PFSK-1 (cell line): Measurements from ENCODE around the gene NUDT3.

Source experiments
- FOXP2 ChIP-seq: optimal IDR thresholded peaks from 2 replicates; pipeline ENCODE3; 2011; ENCODE audit warnings: borderline replicate concordance, control low read depth, inconsistent platforms; ENCODE audit not compliant: insufficient read depth; ENCODE audit errors: extremely low read length, extremely low read depth
- POLR2AphosphoS5 ChIP-seq: IDR thresholded peaks from 2 replicates; pipeline ENCODE4 v1.6.1; 2012; ENCODE audit warnings: low read depth, mild to moderate bottlenecking, control low read depth, low read length, moderate library complexity
- REST ChIP-seq, 2 experiments: IDR thresholded peaks; 2 replicates each; pipeline versions ENCODE4 v1.6.1 to v1.8.0; 2011 to 2012; ENCODE audit warnings: low read depth in 2 of 2, low read length in 2 of 2, control low read depth in 1 of 2, inconsistent platforms in 1 of 2, mild to moderate bottlenecking in 1 of 2, moderate library complexity in 1 of 2; ENCODE audit not compliant: insufficient read depth in 1 of 2
- SIN3A ChIP-seq: IDR thresholded peaks from 2 replicates; pipeline ENCODE4 v1.6.1; 2012; ENCODE audit warnings: mild to moderate bottlenecking, low read length, moderate library complexity, borderline replicate concordance; ENCODE audit not compliant: insufficient read depth
- TAF1 ChIP-seq: IDR thresholded peaks from 2 replicates; pipeline ENCODE4 v1.6.1; 2012; ENCODE audit warnings: low read length, control low read depth, borderline replicate concordance; ENCODE audit not compliant: insufficient read depth

The NUDT3 gene

GRCh38 chr6:34318499-34319470 is 73.7 kb downstream of the NUDT3 start:
- no peak for TF ChIP-seq REST (IDR thresholded peaks at IDR 0.05; ENCODE audit: insufficient read depth in 1 of 2, low read depth in 2 of 2, low read length in 2 of 2)
- TF ChIP-seq POLR2AphosphoS5: no peak
- no peak for TF ChIP-seq SIN3A
- TF ChIP-seq TAF1: no peak
- TF ChIP-seq FOXP2: no peak

- TF ChIP-seq SIN3A (no peak), POLR2AphosphoS5 (no peak), TAF1 (no peak), REST (IDR thresholded peaks at IDR 0.05; ENCODE audit: insufficient read depth in 1 of 2, low read depth in 2 of 2, low read length in 2 of 2) (no peak), FOXP2 (no peak)
These were observed 74.5 kb downstream of the NUDT3 start for GRCh38 chr6:34317882-34318498.

- TF ChIP-seq SIN3A: no peak
- TF ChIP-seq TAF1: no peak
- no peak for TF ChIP-seq POLR2AphosphoS5
- no peak for TF ChIP-seq REST (IDR thresholded peaks at IDR 0.05; ENCODE audit: insufficient read depth in 1 of 2, low read depth in 2 of 2, low read length in 2 of 2)
- TF ChIP-seq FOXP2: no peak
These were observed 75.3 kb downstream of the NUDT3 start for GRCh38 chr6:34317172-34317477.

- no peak for TF ChIP-seq POLR2AphosphoS5
- TF ChIP-seq TAF1: no peak
- no peak for TF ChIP-seq REST (IDR thresholded peaks at IDR 0.05; ENCODE audit: insufficient read depth in 1 of 2, low read depth in 2 of 2, low read length in 2 of 2)
- no peak for TF ChIP-seq FOXP2
- no peak for TF ChIP-seq SIN3A
These were observed 75.9 kb downstream of the NUDT3 start for GRCh38 chr6:34316431-34317171.
